AG09309 (cell line): ENCODE measurements around the gene OR2AE1.

Source experiments
- DNase-seq: peaks from one replicate; pipeline ENCODE4 v3.0.0-alpha.2; 2010; ENCODE audit warnings: low read depth
- H3K4me3 ChIP-seq: 2 replicates; pipeline ENCODE4 v1.5.1; 2011; ENCODE audit warnings: mild to moderate bottlenecking, low read depth, low read length, moderate library complexity; ENCODE audit not compliant: control insufficient read depth
- TF ChIP-seq, protein P1 (sequence below): IDR thresholded peaks from 2 replicates; pipeline ENCODE4 v1.5.1; 2011; ENCODE audit warnings: mild to moderate bottlenecking, low read depth, low read length, inconsistent platforms; ENCODE audit not compliant: insufficient read depth, control insufficient read depth; ENCODE audit errors: missing control alignments

OR2AE1 gene

DNA sequence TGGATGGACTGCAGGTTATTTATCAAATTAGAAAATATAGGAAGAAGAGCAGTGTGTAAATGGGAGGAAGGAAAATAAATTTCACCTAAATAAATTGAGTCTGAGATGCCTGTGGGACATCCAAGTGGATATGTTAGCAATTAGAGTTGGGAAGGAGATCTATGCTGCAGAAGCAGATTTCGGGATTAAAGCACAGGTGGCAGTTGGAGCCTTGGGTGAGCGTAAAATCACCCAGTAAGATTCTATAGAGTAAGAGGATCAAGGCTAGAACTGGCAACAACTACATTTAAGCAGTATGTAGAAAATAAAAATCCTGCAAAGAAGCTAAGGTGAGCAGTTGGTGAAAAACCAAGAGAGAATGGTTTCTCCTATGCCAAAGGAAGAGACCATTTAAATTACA is 34.1 kb upstream of the OR2AE1 start:
- DNase-seq, result no peak
- TF ChIP-seq, protein P1, sequence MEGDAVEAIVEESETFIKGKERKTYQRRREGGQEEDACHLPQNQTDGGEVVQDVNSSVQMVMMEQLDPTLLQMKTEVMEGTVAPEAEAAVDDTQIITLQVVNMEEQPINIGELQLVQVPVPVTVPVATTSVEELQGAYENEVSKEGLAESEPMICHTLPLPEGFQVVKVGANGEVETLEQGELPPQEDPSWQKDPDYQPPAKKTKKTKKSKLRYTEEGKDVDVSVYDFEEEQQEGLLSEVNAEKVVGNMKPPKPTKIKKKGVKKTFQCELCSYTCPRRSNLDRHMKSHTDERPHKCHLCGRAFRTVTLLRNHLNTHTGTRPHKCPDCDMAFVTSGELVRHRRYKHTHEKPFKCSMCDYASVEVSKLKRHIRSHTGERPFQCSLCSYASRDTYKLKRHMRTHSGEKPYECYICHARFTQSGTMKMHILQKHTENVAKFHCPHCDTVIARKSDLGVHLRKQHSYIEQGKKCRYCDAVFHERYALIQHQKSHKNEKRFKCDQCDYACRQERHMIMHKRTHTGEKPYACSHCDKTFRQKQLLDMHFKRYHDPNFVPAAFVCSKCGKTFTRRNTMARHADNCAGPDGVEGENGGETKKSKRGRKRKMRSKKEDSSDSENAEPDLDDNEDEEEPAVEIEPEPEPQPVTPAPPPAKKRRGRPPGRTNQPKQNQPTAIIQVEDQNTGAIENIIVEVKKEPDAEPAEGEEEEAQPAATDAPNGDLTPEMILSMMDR, result no peak
- no peak overlapping the region for H3K4me3 ChIP-seq

DNA sequence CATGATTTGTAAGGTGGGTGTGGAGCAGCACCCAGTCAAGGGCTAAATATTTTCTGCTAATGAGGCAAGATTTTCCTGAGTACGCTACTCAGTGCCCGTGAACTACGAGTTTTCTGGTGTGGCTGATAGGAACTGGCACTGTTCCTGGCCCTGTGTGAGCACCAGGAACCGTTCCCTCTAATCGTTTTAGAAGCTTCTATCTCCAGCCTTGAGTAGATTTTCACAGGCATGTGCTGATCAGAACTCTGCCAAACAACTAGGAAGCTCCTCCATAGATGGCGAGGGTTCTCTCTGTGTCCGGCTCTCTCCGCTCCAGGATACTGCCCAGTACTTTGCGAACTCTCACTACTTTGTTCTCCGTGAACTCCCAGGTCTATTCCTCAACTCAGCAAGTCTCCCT is 24.7 kb upstream of the OR2AE1 start:
- TF ChIP-seq, protein P1, result no peak
- DNase-seq, result no peak
- H3K4me3 ChIP-seq, result no peak overlapping the region

DNA sequence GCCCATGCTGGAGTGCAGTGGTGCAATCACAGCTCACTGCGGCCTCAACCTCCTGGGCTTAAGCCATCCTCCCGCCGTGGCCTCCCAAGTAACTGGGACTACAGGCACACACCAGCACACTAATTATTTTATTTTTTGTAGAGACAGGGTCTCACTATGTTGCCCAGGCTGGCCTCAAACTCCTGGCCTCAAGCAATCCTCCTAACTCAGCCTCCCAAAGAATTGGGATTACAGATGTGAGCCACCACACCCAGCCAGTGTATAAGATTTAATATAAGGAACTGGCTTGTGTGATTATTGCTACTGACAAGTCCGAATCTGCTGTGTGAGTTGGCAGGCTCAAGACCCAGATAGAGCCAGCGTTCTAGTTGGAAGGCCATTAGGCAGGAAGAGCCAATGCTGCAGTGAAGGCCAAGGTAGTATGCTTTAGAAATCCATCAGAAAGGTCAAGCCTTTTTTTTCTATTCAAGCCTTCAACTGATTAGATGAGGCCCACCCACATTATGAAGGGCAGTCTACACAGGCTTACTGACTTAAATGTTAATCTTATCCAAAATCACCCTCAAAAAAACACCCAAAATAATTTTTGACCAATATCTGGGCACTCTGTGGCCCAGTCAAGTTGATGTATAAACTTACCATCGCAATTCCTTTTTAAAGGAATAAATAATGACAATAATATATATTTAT is 23.1 kb upstream of the OR2AE1 start:
- no peak for DNase-seq
- no peak overlapping the region for H3K4me3 ChIP-seq
- TF ChIP-seq, protein P1, result no peak

DNA sequence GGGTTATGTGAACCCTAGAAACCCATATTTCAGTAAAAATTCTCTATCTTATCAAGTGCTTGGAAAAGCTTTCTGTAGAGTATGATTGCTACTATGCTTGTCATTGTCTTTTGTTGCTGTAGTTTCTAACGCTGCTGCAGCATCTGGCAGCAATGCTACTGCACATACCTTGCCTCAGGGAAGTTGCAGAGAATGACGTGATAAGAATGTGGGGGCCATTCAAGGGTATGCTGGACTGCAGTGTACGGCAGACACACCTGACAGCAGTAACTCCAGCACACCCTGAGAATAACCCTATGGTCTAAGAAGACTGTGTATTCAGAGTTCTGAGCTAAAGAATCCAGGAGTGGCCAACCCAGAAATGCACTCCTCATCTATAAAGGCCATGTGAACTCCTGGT is 22.0 kb upstream of the OR2AE1 start:
- no peak overlapping the region for H3K4me3 ChIP-seq
- TF ChIP-seq, protein P1, result no peak
- no peak for DNase-seq

DNA sequence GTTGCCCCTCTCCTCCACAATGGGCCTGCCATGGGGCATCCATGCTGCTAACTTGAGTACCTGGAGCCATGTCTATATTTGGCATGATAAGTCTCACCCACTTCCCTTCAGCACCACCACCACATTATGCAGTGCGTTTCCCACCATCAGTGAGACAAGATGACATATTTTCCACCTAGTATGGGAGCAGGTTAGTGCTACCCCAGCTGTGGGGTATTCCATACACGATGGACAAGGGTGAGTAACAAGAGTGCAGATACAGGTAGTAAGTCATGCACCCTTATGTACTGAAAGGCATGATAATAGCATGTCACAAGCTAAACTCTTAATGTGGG is 21.2 kb upstream of the OR2AE1 start:
- TF ChIP-seq, protein P1, result no peak
- H3K4me3 ChIP-seq, result no peak overlapping the region
- no peak for DNase-seq

DNA sequence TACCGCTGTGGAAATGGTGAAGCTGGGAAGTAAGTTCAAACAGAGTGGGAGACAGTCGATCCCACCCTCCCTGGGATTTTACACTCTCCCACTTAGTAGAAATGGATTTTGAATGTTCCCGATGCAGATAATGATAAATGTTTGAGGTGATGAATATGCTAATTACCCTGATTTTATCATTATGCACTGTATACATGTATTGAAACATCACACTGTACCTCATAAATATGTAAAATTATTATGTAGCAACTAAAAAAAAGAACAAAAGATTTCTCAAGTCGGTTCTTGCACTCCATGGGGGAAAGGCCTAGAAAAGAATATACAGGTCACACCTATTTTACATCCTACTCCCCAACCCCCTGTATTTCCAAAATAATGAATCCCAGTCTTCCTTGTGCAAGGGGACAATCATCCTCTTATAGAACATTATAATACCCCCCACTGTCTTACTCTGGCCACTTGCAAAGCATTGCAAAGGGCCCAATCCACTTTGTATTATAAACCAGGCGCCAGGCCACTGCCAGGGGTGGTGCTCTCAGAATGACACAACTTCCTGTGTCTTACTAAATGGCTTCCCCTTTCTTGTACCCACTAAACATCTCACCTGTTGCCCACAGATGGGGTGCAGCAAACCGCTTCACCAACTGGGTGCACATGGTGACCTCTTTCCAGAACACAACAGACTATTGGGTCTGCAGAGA is 20.6 kb upstream of the OR2AE1 start:
- no peak for DNase-seq
- no peak overlapping the region for H3K4me3 ChIP-seq
- TF ChIP-seq, protein P1, result no peak
